ENCODE results near the gene ADGRG1.

- TF ChIP-seq CTCF (conservative IDR thresholded peaks at IDR 0.05) = no peak
- TF ChIP-seq ZFX (IDR thresholded peaks at IDR 0.05) = no peak
Observed at GRCh38 chr16:57698812-57699405, 70.5 kb downstream of the ADGRG1 start.
